GM12878 (cell line): Measurements from ENCODE around the gene CTNNA1.

ENCODE experiments used
- CEBPB ChIP-seq, 2 experiments: fragments of 150-350 bp in 1 of 2; IDR thresholded peaks; 2 replicates each; pipeline ENCODE4 v1.6.1; 2012 to 2014; ENCODE audit warnings: low read depth in 2 of 2, low read length in 2 of 2, borderline replicate concordance in 1 of 2, inconsistent platforms in 1 of 2
- CTCF ChIP-seq, 3 experiments: IDR thresholded peaks in 2 of 3; conservative IDR thresholded peaks in 1 of 3; 2 replicates each; pipeline ENCODE4 v1.5.1; 2011; ENCODE audit warnings: low read depth in 3 of 3, low read length in 3 of 3, mild to moderate bottlenecking in 3 of 3, control low read depth in 2 of 3, moderate library complexity in 2 of 3, inconsistent platforms in 1 of 3, mixed read lengths in 1 of 3; ENCODE audit not compliant: control insufficient read depth in 2 of 3, insufficient read depth in 1 of 3; ENCODE audit errors: extremely low read depth in 1 of 3
- ESRRA ChIP-seq: IDR thresholded peaks from 2 replicates; pipeline ENCODE4 v1.6.1; 2012; ENCODE audit warnings: mild to moderate bottlenecking, low read length, improper control_type of control experiment
- GATAD2B ChIP-seq: fragments of 450-650 bp; conservative IDR thresholded peaks from 2 replicates; pipeline ENCODE4 v1.6.1; 2017; ENCODE audit warnings: low read depth, mild to moderate bottlenecking, moderate library complexity
- JUNB ChIP-seq: IDR thresholded peaks from 2 replicates; pipeline ENCODE4 v1.6.1; 2016; ENCODE audit warnings: antibody characterized with exemption, mild to moderate bottlenecking
- KDM1A ChIP-seq: fragments of 200-600 bp; sonication (generic); IDR thresholded peaks from 2 replicates; pipeline ENCODE4 v1.6.1; 2016; ENCODE audit warnings: borderline replicate concordance
- KLF5 ChIP-seq: fragments of 450-650 bp; IDR thresholded peaks from 2 replicates; pipeline ENCODE4 v1.6.1; 2014; ENCODE audit warnings: mild to moderate bottlenecking; ENCODE audit not compliant: partially characterized antibody
- NFIC ChIP-seq: IDR thresholded peaks from 2 replicates; pipeline ENCODE4 v1.6.1; 2012; ENCODE audit warnings: low read depth, mild to moderate bottlenecking, inconsistent platforms, low read length, moderate library complexity
- NRF1 ChIP-seq: conservative IDR thresholded peaks from 2 replicates; pipeline ENCODE4 v1.6.1; 2011; ENCODE audit warnings: mild to moderate bottlenecking, low read depth, low read length, improper control_type of control experiment
- RFX5 ChIP-seq: IDR thresholded peaks from 2 replicates; pipeline ENCODE4 v1.6.1; 2011; ENCODE audit warnings: low read depth, low read length, improper control_type of control experiment
- SREBF2 ChIP-seq: IDR thresholded peaks from 2 replicates; pipeline ENCODE4 v1.6.1; 2012; ENCODE audit warnings: mild to moderate bottlenecking, low read length
- TCF12 ChIP-seq: IDR thresholded peaks from 2 replicates; pipeline ENCODE4 v1.6.1; 2011; ENCODE audit warnings: low read depth, mild to moderate bottlenecking, low read length
- YY1 ChIP-seq: IDR thresholded peaks from 2 replicates; pipeline ENCODE4 v1.6.1; 2011; ENCODE audit warnings: low read depth, mild to moderate bottlenecking, low read length
- ZNF687 ChIP-seq: fragments of 450-650 bp; IDR thresholded peaks from 2 replicates; pipeline ENCODE4 v1.6.1; 2017; ENCODE audit warnings: mild to moderate bottlenecking, moderate library complexity

GRCh38 chr5:138793575-138793974 is 40.4 kb downstream of the CTNNA1 start:
- TF ChIP-seq CEBPB (IDR thresholded peaks at IDR 0.05; ENCODE audit: borderline replicate concordance in 1 of 2, low read depth in 2 of 2, low read length in 2 of 2) (no peak), ESRRA (no peak), CTCF (IDR thresholded peaks at IDR 0.05 in 2 of 3, conservative IDR thresholded peaks at IDR 0.05 in 1 of 3; ENCODE audit: control insufficient read depth in 2 of 3, extremely low read depth in 1 of 3, insufficient read depth in 1 of 3, low read depth in 3 of 3, low read length in 3 of 3) (no peak), JUNB (no peak), SREBF2 (no peak), YY1 (no peak), NRF1 (no peak), TCF12 (no peak), GATAD2B (no peak), NFIC (no peak), ZNF687 (no peak), KDM1A (no peak), KLF5 (no peak), RFX5 (no peak)
